Superior temporal gyrus (tissue), 1 donor: Measurements from ENCODE around the gene ALDOB.
A peak's percentile ranks its signal among the peaks of the same experiment; 100 is the strongest.

Experiments used
- DNase-seq: peaks from one replicate; pipeline ENCODE4 v3.0.0-alpha.2; 2016; ENCODE audit errors: extremely low spot score

ALDOB gene

DNA sequence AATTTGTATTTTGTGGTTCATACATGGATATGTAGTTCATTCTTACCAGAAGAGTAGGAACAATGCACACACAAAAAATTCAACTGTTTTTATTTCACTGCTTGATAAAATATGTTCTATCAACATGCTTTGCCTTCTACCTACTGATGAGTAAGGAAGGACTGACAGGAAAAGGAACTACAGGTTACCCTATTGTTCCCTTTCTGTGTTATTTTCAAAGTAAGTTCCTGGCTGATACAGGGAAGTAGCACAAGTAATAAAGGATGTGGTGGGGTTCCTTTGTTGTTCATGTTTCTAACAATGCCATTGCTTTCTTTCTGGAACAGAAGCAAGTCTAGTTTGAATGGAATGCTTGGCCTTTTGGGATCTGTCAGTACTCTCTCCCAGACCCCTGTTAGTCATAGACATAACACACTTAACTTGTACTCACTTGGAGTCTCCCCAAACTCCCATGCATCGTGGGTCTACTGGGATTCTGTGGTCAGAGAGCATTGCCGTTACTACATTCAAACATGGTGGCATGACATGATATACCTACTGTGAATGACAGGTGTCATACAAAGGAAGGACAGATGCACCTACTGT, 20.2 kb upstream of the ALDOB start:
- DNase-seq = no peak

DNA sequence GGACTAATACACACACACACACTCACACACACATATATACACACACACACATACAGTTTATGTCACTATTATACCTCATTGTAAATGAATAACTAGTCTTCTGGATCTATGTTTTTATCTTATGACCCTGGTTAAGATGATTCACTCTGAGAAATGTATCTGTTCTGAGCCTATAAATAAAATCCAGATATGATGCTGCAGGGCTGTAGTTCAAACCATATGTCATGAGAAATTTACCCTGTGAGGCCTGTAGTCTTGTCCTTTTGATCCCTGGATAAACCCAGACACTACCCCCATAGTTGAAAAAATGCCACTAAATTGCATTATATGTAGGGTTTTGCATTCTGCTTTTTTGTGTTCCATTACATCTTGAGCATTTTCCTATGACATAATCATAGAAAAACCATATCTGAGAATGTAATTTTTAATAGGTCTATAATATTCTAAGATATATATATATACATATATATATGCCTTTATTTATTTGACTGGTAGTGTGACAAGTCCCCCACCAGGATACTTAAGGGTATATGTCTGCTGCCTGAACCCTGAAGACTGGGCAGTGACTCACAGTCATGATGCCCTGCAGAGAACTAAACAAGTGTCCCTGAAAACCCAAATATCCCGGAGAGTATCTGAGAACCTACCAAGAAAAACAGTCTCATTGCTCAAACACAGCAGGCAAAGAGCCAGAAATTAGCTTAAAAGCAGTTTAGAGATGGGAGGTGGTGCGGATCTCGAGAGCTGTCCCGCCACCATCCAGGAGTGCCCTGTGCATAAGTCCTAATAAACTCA, 18.4 kb upstream of the ALDOB start:
- DNase-seq = no peak

DNA sequence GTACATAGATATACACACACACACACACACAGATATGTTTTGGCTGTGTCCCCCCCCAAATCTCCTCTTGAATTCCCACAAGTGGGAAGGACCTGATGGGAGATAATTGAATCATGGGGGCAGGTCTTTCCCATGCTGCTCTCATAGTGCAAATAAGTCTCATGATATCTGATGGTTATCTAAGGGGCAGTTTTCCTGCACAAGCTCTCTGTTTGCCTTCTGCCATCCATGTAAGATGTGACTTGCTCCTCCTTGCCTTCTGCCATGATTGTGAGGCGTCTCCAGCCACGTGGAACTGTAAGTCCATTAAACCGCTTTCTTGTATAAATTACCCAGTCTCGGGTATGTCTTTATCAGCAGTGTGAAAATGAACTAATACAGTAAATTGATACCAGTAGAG, 15.9 kb upstream of the ALDOB start:
- no peak for DNase-seq

DNA sequence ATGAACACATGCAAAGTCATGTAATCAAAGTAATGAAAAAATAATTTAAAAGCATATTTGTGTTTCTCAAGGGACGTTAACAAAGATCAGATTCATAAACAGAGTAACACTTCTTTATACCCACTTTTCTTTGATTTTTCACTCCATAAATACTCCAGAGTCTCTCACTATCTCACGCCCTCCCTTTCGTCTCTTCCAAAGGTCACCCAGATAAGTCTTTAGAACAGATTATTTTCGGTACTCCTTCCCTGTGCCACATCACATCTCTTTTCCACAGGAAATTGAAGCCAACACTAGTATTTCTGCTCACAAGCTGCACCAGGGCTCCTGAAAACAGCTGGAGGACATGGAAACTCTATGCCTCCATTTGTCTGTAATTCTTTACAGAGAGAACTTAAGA, 15.4 kb upstream of the ALDOB start:
- DNase-seq = no peak

DNA sequence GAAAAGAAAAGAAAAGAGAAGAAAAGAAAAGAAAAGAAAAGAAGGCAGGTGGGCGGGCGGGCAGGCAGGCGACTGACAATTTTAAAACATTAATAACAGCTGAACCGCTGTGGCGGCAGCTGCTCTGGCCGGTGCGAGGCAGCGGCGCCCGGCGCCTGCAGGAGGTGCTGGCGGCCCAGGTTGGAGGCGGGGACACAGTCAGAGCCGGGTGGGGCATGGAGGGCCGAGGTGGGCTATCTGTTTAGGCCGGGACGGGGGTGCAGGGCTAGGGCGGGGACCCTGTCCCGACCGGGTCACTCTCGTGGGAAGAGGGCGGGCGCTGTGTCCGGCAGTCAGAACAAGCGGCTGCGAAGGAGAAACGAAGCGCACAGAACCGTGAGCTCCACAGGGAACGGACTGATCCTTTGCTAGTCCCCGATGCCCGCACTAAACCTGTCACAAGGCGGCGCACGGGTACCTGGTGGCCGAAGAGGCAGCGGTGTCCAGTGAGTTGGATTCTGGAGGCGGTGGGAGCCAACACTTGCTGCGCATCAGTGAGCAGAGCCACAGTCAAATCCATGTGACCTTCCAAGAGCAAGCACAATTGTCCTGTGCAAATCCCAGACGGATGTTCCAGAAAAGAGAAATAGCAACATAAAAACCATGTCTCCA, 13.6 kb upstream of the ALDOB start:
- DNase-seq = peak; percentile 62

DNA sequence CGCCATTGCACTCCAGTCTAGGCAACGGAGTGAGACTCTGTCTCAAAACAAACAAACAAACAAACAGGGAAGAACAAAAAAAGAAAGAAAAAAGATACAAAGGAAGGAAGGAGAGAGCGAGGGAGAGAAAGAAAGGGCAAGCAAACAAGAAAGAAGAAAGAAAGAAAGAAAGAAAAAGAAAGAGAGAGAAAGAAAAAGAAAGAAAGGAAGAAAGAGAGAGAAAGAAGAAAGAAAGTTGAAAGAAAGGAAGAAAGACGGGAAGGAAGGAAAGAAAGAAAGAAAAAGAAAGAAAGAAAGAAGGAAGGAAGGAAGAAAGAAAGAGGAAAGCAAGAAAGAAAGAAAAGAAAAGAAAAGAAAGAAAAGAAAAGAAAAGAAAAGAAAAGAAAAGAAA, 13.1 kb upstream of the ALDOB start:
- no peak for DNase-seq

DNA sequence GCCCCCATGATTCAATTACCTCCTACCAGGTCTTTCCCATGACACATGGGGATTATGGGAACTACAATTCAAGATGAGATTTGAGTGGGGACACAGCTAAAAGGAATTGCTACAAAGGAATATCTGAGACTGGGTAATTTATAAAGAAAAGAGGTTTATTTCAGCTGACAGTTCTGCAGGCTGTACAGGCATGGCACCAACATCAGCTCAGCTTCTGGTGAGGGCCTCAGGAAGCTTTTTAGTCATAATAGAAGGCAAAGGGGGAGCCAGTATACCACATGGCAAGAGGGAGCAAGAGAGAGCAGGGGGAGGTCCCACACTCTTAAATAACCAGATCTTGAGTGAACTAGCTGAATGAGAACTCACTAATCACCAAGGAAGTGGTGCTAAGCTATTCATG, 11.2 kb upstream of the ALDOB start:
- no peak for DNase-seq

DNA sequence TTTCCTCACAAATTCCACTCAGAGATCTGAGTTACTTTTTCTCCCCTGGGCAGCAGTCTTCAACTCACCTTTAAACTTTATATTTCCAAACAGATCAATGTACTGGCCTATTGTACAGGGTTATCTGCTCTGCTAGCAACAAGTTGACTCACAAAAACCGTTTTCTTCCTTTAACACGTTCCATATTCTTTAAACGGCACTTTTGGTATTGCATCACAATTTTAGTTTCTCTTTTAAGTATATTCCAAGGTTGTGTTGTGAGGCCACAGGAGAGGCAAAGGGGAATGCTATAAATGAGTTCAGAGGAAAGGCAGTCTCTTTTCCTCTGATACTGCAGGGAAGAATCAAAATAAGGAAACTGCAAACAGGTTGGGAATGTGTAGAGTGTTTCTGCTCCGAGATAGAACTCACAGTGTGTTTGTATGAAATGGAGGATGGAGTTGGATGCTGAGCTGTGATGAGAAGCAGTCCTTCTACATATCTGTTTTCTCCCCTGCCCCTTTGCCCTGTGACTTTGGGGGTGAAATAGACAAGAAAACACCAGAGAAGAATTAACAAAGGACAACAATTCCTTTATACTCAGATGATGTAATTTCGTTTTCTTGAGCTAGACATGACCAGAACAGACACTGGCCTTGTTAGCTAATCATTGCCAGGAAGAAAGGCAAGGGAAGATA, 9.9 kb upstream of the ALDOB start:
- DNase-seq = no peak

DNA sequence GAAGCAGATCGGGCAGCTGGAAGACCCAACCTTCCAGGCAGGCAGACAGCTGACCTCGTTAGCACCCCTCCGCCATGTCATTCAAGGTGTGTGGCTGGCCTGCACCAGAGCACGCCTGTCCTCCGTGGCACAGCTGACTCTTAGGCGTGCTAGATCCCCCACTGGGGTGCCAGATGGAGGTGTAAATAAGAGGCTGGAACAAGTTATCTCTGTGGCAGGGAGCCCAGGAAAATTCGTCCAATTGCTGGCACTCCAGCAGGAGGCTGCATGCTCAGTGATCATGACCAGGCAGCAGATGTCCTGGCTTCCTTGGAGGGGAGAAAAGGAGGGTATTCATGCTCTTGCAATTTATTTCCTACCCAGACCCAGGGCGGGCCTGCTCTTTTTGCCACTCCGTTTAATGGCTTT, 7.8 kb upstream of the ALDOB start:
- DNase-seq = no peak

DNA sequence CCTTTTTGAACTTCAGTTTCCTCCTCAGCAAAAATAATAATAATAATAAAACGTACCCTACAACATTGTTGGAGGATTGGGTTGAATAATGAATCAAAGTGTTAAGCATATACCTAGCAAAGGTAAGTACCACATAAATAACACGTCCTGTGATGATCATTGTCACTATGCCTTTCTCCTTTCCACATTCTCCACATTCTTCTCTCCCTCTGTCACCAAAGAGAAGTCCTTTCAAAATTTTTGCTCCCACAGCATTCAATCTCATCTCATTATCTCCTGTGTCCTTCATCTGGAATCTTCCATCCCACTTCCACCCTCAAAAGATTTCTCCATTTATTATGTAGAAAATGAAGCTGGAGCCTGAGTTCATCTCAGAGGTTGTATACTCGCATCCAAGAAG, 7.2 kb upstream of the ALDOB start:
- DNase-seq = no peak

DNA sequence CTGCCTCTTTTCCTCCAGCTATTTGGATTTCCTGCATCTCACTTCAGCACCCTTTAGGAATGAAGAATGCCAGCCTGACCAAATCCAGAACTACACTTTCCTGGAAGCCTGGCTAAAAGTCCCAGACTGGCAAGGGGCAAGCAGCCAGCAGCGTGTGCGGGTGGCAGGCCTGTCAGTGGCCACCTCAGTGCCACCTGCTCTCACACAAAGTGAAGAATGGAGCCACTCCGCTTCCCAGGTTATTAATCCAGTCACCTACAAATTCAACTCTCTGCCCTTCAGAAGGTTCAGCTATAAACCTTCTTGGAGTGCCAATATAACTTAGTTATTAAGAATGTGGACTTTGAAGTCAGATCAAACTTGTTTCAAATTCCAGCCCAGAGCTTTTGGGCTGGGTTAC, 6.7 kb upstream of the ALDOB start:
- no peak for DNase-seq

DNA sequence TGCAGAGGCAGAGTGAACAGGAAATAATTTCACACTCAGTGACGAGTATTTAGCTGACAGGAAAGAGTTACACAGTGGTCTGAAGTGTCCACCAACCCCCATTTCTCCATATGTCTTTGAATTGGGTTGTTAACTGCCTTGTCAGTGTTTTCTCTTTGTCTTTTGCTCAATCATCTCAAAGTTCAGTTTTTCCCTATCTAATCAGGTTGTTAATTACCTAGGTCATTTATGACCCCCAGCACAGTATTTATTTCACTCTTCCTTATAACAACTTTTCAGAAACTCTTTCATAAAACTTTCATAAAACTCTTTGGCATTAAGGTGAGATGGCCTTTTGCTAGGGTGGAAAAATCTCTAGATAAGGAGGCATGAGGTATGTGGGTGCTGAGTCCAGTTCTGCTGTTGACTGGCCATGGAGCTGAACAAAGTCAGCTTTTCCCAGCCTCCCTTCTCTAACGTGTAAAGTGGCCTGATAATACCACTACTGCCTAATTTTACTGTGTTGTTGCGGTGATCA, 5.2 kb upstream of the ALDOB start:
- no peak for DNase-seq

DNA sequence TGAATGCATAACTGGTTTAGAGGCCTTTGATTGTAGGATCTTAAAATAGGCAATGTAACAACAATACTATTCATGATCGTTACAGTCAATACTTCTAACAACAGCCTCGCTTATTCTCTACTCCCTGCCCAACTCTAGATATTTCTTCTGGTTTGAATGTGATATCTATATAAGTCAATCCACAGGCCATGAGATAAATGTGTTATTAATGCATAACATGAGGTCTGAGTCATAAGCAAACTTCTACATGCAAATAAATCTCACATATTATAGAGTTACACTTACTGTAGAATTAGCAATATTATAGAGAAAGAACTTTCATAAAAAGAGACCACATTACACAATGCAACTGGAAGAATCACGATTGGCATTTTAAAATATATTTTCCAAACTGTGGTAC, 2.9 kb upstream of the ALDOB start:
- DNase-seq = no peak

DNA sequence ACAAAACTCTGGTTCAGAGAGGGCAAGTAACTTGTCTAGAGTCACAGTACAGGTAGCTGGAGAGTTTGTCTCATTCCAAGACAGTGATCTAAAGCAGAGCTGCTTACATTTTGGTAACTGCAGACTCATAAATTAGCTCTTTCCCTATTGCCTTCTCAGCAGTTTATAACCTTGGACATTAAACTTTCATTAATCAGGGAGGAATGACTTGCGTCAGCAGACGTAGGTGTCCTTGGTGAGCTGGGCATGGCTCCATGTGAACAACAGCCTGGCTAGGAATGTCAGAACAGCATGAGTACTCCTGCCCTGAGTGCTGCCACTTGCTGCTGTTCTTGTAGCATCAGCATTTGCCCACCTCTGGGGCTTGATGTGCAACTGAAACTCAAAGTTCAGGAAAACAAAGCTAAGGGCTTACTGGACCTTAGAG, 2.2 kb upstream of the ALDOB start:
- no peak for DNase-seq

DNA sequence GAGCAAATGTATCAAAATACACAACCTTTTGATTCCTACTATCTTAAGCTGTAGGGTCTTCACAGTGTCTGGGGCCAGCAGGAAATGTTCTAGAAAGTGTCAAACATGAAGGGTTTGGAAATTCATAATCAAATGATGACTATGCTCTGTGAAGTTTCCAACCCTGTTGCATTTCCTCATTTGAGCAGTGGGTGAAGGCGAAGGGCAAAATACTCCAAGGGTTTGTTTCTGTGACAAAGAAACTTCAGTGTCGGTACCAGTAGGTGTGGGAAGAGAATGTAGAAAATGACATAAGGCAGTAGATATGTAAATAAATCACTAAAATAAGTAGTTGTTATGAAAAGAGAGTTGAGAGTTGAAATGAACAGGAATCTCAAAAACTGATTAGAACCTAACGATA, 576 bp downstream of the ALDOB start:
- DNase-seq = no peak

DNA sequence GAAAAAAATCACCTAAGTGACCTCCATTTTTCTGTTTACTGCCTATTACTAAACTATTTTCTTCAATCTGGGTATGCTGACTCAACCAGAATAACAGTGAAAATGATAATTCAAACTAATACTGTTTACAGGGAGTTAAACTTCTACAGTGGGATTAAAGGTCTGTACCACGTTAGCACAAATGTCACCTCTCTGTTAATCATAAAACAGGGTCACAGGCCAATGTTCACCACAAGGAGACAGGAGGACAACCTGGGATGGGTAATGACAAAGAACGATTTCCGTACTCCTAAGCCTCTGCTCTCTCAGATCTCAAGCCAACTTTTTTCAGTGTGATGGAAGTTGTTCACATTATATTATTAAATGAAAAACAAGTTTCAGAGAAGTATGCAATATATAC, 2.3 kb downstream of the ALDOB start:
- no peak for DNase-seq

DNA sequence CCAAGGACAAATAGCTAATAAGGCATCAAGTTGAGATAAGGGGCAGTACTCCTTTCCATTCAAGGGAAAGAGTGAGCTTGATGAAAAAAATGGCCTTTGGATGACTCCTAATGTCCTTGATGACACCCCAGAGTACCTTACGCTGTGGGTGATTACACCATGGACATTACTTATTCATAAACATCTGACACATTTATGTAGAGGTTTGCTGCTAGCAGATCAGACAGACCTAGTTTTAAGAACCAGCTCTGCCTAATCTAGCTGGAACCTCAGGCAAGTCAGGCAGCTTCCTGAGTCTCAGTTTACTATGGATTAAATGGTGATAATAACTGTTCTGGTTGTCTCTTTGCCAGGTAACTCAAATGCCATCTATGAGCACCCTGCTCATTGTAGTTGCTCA, 2.8 kb downstream of the ALDOB start:
- no peak for DNase-seq

DNA sequence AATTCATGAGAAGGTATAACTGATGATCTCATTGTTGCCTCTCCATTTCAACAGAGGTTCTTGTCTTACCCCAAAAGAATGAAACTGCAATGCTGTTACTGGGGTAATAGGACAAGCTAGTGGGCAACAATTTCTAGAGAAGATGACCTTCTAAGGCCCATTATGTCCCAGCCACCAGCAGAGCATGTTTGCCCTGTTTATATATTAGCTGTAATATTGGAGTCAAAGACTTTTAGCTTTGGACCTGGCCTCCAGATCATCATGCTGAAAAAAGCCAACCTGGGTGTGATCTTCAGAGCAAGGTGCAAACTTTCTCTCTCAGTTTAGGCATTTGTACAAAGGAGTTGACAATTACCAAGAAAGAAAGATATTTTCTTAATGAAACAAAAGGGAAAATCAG, 3.4 kb downstream of the ALDOB start:
- no peak for DNase-seq

DNA sequence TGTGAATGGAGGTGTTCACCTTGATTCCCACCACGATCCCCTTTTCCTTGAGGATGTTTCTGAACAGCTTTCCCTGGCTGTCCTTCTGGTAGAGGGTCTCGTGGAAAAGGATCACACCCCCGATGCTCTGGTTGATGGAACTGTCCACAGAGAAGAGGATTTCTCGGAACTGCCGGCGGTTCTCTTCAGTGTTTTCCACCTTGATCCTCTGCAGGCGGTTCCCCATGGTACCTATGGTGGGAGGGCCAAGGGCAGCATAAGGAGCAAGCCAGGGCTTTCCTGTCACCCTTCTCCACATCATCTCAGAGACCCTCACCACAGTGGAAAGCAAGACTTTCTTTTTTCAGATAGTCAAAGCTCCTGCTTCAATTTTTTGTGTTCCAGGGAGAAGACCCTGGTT, 5.8 kb downstream of the ALDOB start:
- no peak for DNase-seq

DNA sequence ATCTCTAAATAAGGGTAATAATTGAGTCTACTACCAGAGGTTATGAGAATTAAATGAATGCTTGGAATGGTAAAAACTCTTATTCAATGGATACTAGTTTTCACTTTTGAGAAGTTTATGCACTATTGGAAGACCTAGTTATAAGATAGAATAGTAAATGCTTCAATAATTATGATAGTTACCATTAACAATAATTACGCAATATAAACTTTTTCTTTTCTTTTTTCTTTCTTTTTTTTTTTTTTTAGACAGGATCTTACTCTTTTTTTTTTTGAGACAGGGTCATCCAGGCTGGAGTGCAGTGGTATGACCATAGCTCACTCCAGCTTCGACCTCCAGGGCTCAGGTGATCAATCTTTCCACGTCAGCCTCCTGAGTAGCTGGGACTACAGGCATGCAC, 6.7 kb downstream of the ALDOB start:
- no peak for DNase-seq

DNA sequence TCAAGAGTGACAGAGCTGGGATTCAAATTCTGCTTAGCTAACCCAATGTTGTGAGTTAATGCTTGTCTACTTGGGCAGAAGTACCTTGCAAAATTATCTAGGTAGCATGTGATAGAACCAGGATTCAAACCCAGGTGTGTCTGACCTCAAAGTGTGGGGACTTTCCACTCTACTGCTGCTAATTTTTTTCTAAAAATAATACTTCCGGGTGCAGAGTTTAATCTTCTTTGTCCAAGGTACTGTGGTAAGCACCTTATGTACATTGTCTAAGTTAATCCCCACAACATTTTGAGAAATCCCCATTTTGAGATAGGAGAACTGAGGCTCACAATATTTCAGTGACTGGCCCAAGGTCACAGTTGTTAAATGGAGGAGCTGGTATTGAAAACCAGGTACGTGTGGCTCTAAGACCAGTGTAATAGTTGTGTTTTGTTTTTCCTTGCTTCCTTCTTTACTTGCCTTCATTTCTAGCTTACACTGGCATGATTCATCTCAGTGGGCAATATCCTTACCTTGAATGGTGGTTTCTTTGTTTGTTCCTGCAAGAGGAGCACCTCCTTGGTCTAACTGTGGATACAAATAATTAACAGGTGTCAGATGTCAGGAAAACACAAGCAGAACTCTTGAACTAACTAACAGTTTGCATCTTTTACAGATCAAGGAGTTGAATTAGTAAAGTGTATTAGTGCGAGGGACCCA, 7.5 kb downstream of the ALDOB start:
- DNase-seq = no peak

DNA sequence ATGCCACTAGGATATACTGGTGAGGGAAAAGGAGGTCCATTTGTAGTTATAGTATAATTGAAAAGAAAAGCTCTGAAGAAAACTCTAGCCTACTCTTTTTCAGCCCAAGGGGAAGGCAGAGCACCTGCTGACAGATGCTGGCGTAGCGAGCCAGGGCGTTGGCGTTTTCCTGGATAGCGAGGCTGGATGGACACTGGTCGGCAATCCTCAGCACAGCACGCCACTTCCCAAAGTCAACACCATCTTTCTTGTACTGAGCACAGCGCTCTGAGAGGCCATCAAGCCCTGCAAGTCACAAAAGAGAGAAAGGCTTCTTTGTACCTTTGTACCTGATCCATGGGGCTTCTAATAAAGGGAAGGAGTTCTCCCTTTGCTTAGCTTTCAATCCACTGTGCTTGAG, 8.2 kb downstream of the ALDOB start:
- no peak for DNase-seq
